Left kidney (tissue), 2 donors: ENCODE measurements around the gene KIFC1. TPM values are rescaled to one million over a fixed set of nuclear protein-coding genes. Genes with fewer than 3 reads are reported as not detected.
"Not testable (repeated sequence)": the region's sequence is repeated elsewhere in the genome, so short reads cannot be mapped to it uniquely, and the experiment has no call there.

Source experiments
- DNase-seq: peaks from one replicate; pipeline ENCODE4 v3.0.0-alpha.2; 2013
- polyA plus RNA-seq: library from polyadenylated mRNA; unstranded; fragments of 120-200 nt; gene quantifications from one replicate; pipeline ENCODE4 v1.2.1, GENCODE V29; 2013; ENCODE audit not compliant: insufficient read length

Gene KIFC1
- polyA plus RNA-seq, 1 donor, result 62.9 TPM

- peak; percentile 46 for DNase-seq
These were observed 19.0 kb upstream of the KIFC1 start for GRCh38 chr6:33372526-33373123.

DNA sequence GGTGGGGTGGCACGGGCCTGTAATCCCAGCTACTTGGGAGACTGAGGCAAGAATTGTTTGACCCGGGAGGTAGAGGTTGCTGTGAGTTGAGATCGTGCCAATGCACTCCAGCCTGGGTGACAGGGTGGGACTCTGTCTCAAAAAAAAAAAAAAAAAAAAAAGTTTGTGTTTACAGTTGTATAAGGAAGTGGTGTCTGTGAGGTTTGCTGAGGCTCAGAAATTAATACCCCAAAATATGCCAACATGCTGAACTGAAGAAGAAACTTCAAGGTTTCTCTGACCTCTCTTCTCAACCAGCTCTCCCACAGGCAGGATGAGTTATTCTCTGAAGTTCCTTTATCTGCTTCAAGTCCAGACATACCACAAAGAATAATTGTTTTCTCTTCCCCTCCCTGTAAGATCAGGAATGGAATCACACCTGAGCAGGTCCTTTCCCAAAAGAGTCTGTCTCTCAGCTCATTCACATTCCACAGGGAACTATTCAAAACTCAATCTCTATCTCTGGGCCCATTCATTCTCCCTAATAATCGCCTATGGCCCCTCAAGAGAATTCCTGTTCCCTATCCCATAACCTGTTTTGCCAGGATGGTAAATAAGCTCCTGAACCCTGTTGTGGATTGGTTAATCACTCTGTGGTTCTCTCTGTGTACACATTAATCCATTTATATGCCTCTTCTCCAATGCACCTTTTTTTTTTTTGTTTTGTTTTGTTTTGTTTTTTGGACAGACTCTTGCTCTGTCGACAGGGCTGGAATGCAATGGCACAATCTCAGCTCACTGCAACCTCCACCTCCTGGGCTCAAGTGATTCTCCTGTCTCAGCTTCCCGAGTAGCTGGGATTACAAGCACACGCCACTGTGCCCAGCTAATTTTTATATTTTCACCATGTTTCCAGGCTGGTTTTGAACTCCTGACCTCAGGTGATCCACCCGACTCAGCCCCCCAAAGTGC, 17.4 kb upstream of the KIFC1 start:
- DNase-seq, result no peak

DNA sequence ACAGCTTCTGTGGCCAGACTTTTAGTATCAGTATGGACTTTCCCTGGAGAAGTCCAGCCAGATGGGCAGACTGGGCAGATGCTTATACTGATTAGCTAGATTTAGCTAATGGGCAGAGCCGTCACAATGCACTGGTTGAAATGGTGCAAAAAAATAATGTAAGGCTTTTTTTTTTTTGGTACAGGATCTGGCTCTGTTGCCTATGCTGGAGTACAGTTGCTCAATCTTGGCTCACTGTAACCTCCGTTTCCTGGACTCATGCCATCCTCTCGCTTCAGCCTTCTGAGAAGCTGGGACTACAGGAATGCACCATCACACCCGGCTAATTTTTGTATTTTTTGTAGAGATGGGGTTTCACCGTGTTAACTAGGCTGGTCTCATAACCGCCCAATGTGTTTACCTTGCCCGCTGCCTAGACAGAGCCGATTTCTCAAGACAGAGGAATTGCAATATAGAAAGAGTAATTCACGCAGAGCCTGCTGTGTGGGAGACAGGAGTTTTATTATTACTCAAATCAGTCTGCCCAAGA, 16.4 kb upstream of the KIFC1 start:
- peak; percentile 51 for DNase-seq

DNA sequence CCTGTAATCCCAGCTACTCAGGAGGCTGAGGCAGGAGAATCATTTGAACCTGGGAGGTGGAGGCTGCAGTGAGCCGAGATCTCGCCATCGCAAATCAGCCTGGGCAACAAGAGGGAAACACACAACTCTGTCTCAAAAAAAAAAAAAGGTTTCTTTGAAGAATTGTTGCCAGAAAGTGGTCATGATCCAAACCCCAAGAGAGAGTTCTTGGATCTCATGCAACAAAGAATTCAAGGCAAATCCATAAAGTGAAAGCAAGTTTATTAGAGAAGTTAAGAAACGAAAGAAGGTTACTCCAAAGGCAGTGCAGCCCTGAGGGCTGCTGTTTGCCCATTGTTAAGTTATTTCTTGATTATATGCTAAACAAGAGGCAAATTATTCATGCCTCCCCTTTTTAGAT, 14.5 kb upstream of the KIFC1 start:
- no peak for DNase-seq

GRCh38 chr6:33379184-33379583, 12.4 kb upstream of the KIFC1 start:
- DNase-seq, result not testable (repeated sequence)

DNA sequence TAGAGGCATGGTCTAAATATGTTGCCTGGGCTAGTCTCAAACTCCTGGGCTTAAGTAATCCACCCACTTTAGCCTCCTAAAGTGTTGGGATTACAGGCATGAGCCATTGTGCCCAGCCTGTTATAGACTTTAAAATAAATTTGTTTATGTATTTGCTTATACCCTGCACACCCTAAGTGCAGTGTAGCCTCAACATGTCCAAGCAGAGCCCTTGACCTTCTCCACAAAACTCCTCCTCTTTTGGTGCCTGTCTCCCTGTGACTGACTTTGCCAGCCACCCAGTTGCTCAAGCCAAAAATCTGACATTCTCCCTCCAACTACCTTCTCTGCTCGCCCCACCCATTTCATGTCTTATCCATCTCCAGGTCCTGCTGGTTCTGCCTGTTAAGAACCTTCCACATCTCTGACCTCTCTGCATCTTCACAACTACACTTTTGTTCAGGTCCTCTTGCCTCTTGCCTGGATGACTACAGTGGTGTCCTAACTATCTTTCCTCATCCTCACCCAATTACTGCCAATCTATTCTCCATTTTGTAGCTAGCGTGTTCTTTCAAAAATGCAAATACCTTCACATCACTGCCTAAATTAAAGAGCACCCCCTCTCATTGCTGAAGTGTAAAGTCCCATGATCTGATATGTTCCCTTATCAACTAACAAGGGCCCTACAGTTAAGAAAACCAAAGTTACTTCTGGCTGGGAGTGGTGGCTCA, 11.2 kb upstream of the KIFC1 start:
- DNase-seq, result no peak

- no peak for DNase-seq
These were observed 8.0 kb upstream of the KIFC1 start for GRCh38 chr6:33383427-33384185.

DNA sequence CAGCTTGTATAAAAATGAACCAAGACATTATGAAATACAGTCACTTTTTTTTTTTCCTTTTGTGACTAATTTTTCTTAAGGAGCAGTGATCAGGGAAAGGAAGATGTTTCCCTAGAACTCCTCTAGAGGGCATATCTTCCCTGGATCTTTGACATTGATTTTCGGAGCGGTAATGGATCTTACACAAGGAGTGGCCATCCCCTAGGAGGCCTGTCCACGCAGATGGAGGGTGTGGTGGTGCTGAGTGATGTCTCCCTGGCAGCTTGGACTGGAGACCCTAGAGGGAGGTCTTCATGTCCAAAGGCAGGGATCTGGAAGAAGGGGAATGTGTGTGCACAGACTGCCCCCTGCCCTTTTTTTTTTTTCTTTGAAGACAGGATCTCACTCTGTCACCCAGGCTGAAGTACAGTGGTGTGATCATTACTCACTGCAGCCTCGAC, 7.0 kb upstream of the KIFC1 start:
- no peak for DNase-seq

- no peak for DNase-seq
These were observed 1.4 kb upstream of the KIFC1 start for GRCh38 chr6:33390173-33390572.

DNA sequence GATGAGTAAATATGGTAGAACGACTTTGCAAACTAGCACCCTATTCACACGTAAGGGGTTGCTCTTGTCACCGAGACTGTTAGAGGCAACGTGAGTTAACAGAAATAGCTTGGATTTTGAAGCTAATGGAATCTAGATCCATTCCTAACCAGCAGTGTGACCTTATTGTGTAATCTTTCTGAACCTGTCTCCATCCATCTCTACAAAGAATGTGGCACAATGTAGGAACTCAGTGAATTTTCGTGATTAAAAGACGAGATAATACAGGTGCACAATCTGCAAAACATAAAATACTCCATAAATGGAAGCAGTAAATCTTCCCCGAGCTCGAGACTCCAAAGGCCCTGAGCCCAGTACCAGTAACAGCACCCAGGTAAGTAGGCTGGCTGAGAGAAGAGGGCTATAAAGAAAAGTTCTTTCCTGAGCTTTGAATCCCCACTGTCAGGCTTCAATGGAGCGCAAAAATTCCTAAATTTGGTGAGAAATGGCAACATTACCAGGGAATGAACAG, 801 bp upstream of the KIFC1 start:
- no peak for DNase-seq

DNA sequence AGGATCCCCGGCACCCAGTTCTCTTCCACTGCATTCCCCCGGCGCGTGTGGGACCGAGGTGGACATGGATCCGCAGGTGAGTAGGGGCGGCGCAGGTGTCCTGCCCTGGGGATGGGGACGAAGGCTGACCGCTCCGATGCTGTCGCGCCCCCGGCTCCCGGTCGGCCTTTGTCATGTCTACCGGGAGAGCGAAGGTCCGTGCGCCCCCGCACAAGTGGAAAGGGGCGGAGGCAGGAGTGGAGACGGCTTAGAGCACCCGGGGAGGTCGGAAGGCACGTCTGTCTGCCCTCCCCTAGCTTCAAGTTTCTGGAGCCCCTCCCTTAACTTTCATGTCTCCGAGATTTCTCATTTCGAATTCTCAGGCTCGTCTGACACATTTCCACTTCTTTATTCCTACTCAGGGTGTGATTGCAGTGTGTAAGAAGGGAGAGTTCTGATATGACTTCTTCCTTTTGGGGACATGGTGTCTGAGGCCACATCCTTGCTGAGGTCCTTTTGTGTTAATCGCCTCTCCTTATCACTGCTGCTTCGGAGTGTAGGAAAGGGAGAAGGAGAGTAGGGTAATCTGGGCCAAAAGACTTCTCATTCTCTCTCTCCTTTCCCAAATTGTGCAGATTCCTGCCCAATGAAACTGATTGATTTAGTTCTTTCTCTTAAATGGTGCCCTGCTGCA, 435 bp downstream of the KIFC1 start:
- DNase-seq, result no peak

DNA sequence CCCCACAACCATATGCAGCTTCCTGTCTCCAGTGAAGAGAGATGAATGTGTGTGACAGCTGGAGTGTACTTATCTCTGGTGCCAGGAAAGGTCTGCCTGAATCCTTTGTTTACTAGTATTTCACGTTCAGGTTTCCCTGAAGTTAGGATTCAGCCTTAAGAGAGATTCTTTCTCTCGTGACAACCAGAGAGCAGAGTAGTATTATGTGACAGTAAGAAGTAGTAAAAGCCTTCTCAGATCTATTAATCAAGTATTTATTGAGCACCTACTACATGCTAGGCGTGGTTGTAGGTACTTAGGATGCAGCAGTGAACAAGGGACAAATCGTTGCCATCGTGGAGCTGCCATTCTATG, 949 bp downstream of the KIFC1 start:
- no peak for DNase-seq

DNA sequence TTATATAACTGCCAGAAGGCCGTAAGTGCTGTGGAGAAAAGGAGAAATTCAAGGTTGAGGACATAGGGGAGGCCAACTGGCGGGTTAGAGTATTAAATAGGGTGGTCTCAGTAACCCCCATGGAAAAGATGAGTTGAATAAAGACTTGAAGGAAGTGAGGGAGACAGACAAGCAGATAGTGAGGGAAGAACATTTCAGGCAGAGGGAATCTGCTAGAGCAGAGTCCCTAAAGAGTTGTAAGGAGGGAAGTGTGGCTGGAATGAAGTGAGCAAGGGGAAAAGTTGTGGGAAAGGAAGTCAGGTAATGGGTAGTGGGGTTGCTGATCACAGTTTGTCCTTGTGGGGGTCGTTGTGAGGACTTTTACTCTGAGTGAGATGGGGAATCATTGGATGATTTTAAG, 1.4 kb downstream of the KIFC1 start:
- no peak for DNase-seq

DNA sequence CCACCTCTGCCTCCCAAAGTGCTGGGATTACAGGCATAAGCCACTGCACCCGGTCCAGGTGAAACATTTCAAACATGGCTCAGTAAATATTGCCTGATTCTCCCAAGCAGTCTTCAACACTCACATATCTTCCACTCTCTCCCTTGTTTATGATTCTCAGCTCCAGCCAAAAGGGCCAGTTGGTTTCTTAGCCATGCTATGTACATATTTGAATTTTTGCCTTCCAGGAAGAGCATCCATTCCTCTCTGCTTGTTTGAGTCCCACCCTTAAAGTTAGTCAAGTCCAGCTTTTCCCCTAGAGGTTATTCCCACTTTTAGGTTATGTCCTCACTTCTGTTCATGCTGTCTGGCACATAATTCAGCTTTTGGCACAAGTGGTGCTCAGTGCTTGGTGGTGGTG, 5.9 kb downstream of the KIFC1 start:
- DNase-seq, result no peak

DNA sequence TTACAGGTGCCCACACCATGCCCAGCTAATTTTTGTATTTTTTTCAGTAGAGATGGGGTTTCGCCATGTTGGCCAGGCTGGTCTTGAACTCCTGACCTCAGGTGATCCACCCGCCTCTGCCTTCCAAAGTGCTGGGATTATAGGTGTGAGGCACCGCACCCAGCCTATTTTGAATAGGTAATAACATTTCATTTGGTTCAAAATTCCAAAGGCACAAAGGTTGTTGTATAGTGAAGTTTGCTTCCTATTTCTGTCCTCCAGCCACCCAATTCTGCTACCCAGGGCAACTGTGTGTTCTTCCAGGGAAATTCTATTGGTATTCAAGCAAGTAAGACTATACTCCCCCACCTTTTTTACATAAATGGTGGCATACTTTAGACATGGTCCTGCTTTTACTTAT, 7.0 kb downstream of the KIFC1 start:
- DNase-seq, result not testable (repeated sequence)

- not testable (repeated sequence) for DNase-seq
These were observed 8.3 kb downstream of the KIFC1 start for GRCh38 chr6:33399881-33400280.

DNA sequence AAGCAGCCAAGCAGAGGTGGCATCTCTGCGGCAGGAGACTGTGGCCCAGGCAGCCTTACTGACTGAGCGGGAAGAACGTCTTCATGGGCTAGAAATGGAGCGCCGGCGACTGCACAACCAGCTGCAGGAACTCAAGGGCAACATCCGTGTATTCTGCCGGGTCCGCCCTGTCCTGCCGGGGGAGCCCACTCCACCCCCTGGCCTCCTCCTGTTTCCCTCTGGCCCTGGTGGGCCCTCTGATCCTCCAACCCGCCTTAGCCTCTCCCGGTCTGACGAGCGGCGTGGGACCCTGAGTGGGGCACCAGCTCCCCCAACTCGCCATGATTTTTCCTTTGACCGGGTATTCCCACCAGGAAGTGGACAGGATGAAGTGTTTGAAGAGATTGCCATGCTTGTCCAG, 13.3 kb downstream of the KIFC1 start:
- DNase-seq, result no peak

DNA sequence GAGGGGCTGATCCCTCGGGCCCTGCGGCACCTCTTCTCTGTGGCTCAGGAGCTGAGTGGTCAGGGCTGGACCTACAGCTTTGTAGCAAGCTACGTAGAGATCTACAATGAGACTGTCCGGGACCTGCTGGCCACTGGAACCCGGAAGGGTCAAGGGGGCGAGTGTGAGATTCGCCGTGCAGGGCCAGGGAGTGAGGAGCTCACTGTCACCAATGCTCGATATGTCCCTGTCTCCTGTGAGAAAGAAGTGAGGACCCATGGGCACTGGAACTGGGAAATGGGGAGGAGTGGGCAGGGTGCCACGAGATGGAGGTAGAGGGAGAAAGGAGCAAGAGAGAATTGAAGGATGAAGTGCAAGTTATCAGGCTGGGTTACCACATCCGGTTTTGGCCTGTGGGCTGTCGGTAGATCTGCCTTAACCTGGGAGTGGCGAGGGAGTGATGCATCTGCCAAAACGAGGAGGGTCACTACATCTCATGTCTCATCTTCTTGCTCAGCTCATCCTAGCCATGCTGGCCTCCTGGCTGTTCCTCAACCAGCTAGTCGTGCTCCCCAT, 13.8 kb downstream of the KIFC1 start:
- DNase-seq, result no peak

GRCh38 chr6:33406126-33406525, 14.5 kb downstream of the KIFC1 start:
- DNase-seq, result no peak

DNA sequence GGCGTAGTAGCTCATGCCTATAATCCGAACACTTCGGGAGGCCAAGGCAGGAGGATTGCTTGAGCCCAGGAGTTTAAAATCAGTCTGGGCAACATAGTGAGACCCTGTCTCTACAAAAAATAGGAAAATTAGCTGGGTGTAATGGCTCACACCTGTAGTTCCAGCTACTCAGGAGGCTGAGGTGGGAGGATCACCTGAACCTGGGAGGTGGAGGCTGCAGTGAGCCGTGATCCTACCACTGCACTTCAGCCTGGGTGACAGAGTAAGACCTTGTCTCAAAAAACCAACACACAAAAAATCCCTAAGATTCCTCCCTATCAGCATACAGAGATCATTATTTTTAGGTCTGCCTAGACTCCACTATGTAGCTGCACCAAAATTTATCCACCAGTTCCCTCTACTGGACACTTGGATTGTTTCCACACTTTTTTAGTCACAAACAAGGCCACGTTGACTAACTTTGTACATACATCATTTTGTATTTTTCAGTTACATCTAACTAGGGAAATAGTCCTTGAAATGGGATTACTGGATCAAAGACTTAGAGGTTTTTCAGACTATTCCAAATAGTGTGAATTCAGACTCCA, 15.6 kb downstream of the KIFC1 start:
- DNase-seq, result no peak
